NB4 (cell line): ENCODE results near the gene GLDN.
"Not testable (repeated sequence)": the region's sequence is repeated elsewhere in the genome, so short reads cannot be mapped to it uniquely, and the experiment has no call there.

ENCODE experiments used
- DNase-seq: peaks from one replicate; pipeline ENCODE4 v3.0.0; 2010; ENCODE audit warnings: low read depth
- H3K4me3 ChIP-seq: one replicate; pipeline ENCODE4 v1.5.1; 2011; ENCODE audit warnings: mild to moderate bottlenecking, low read depth, low read length, moderate library complexity
- CTCF ChIP-seq: IDR thresholded peaks from one replicate; pipeline ENCODE4 v1.5.1; 2012; ENCODE audit warnings: low read depth, low read length
- MAX ChIP-seq: IDR thresholded peaks from 2 replicates; pipeline ENCODE4 v1.6.1; 2011; ENCODE audit warnings: low read depth, low read length
- MYC ChIP-seq: IDR thresholded peaks from 2 replicates; pipeline ENCODE4 v1.6.1; 2011; ENCODE audit warnings: low read depth, low read length
- POLR2A ChIP-seq: IDR thresholded peaks from 2 replicates; pipeline ENCODE4 v1.6.1; 2011; ENCODE audit warnings: mild to moderate bottlenecking; ENCODE audit not compliant: insufficient read length; ENCODE audit errors: extremely low read depth

Gene GLDN

GRCh38 chr15:51444112-51444511, 102.7 kb downstream of the GLDN start:
- TF ChIP-seq MAX (no peak), MYC (no peak), CTCF (no peak), POLR2A (no peak)
- DNase-seq: no peak
- no peak overlapping the region for H3K4me3 ChIP-seq

GRCh38 chr15:51444807-51445206, 103.4 kb downstream of the GLDN start:
- TF ChIP-seq CTCF (no peak), MYC (no peak), POLR2A (no peak), MAX (no peak)
- no peak overlapping the region for H3K4me3 ChIP-seq
- DNase-seq: no peak

GRCh38 chr15:51446029-51446744, 104.7 kb downstream of the GLDN start:
- not testable (repeated sequence) for H3K4me3 ChIP-seq, DNase-seq

DNA sequence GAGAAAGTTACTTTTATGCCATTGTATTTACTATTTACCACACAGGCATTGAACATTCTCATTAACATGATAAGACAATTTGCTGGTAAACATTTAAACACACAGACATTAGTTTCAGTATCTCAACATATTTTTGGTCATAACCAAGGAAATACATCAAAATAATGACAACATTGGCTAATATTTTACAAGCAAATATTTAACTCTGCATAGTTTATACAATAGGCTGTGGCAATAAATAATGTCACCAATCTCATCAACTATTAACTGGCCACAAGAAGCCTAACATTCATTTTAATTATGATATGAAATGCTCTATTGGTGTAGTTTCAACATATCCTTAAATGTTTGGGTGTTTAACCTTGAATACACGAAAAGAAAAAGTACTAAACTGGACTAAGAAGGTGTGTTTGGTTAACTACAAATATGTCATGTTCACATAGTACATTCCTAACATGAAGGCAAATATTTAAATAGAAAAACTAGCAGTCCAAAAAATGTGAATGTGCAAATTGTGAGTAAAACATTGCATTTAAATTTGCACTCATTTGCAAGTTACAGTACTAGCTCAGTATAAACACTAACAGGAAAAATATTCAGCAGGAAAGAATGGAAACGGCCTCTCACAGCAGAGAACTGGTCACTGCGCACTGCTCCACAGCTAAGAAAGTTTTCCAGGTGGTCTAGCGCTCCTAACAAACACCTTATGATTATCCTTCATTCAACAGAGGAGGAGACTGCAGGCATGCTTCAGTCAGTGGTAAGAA, 106.6 kb downstream of the GLDN start:
- TF ChIP-seq POLR2A (no peak), MAX (no peak), CTCF (no peak), MYC (no peak)
- no peak overlapping the region for H3K4me3 ChIP-seq
- DNase-seq: no peak

DNA sequence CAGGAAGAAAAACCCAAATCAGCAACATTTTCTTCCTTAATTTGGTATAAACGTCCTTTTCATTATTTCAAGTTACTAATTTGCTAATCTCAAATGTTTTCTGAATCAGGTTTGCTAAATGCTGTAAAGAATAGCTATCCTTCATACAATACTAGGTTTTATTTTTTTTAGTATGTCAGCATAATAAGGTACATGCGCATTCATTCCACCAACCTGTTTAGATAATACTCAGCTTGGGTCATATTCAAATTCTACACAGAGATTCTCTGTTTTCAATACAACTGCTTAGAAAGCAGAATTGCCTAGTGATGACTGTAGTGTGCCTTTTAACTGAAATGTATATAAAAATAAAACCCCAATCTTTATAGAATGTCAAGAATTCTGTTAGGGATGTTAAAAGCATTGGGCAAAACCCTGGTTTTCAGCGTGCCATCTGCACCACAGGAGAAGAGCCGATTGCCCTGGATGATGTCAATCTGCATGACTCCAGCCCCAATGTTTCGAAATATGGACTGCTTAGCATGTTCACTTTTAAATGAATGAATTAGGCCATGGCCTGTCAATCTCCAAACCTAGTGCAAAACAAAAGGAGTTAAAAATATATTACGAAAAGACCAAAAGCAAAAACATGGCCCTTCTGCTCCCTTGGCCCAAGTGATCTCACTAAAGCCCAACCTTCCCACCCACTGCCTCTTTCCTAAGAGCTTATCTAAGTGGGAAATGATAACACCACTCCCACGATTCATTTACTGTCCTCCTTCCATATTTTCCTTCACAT, 107.4 kb downstream of the GLDN start:
- DNase-seq: peak; percentile 18
- no peak overlapping the region for H3K4me3 ChIP-seq
- no peak for TF ChIP-seq MAX
- TF ChIP-seq CTCF: no peak
- no peak for TF ChIP-seq POLR2A
- no peak for TF ChIP-seq MYC

DNA sequence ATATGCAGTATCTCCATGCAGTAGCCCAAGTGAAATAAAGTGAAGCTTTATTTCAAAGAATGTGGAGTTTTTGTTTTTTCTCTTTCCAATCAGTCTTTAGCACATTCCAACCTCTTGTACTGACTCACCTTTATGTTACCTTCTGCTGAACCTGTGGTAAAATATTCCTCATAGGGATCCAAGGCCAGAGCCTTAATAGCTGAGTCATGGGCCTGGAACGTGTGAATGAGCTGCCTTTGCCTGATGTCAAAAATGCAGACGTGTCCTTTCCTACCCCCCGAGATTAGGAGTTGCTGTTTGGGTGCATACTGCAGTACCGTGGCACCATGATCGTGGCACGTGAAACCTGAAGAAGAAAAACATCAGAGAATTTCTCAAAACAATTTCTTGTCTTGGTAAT, 108.5 kb downstream of the GLDN start:
- no peak overlapping the region for H3K4me3 ChIP-seq
- no peak for TF ChIP-seq MAX
- no peak for TF ChIP-seq CTCF
- TF ChIP-seq MYC: no peak
- TF ChIP-seq POLR2A: no peak
- DNase-seq: no peak
